GM21825 (cell line): ENCODE data around the gene ZIC2.
"Not testable (repeated sequence)": the region's sequence is repeated elsewhere in the genome, so short reads cannot be mapped to it uniquely, and the experiment has no call there.

Experiments used
- ATAC-seq: cut with Tn5 transposase; IDR thresholded peaks from one replicate; pipeline ENCODE4 v1.9.1; 2021; ENCODE audit warnings: mild to moderate bottlenecking, moderate library complexity; ENCODE audit not compliant: unreplicated experiment

Gene ZIC2

GRCh38 chr13:99997702-99998214 is 16.2 kb downstream of the ZIC2 start:
- ATAC-seq = no peak

- no peak for ATAC-seq
Measured at GRCh38 chr13:99998261-99998660, 16.7 kb downstream of the ZIC2 start.

- no peak for ATAC-seq
Measured at GRCh38 chr13:100014621-100015020, 33.0 kb downstream of the ZIC2 start.

GRCh38 chr13:100019780-100020356 is 38.3 kb downstream of the ZIC2 start:
- no peak for ATAC-seq

GRCh38 chr13:100022798-100023197 is 41.2 kb downstream of the ZIC2 start:
- ATAC-seq = no peak

GRCh38 chr13:100024023-100024422 is 42.4 kb downstream of the ZIC2 start:
- ATAC-seq = no peak

GRCh38 chr13:100029933-100030332 is 48.3 kb downstream of the ZIC2 start:
- ATAC-seq = no peak

- not testable (repeated sequence) for ATAC-seq
Measured at GRCh38 chr13:100032642-100033041, 51.1 kb downstream of the ZIC2 start.

GRCh38 chr13:100035936-100036335 is 54.4 kb downstream of the ZIC2 start:
- ATAC-seq = no peak
